ENCODE data around the gene SLC5A6. TPM values are rescaled to one million over a fixed set of nuclear protein-coding genes. Genes with fewer than 3 reads are reported as not detected.

SLC5A6 gene
- total RNA-seq, result 85.7 TPM

GRCh38 chr2:27211943-27212625 lies at the start of gene SLC5A6, which contains the start of gene ATRAID:
Gene SLC5A6 (minus strand): TSS chr2:27212268. CDS start chr2:27207650, 4,618 bp downstream.
Gene ATRAID (plus strand): TSS chr2:27212041. CDS start chr2:27212369, 328 bp downstream.
- Histone ChIP-seq H3K4me3 (peak within 1 kb of the TSS; percentile 72 to 77), H3K9me3 (no peaks in the 10 kb centered on the region), H3K4me1 (peaks cover 11 to 19% of the 10 kb centered on the region in 2 donors), H3K27ac (peak within 1 kb of the TSS; percentile 94 to 98), H3K36me3 (peaks cover 4 to 29% of the 10 kb centered on the region in 2 donors), H3K27me3 (no peaks in the 10 kb centered on the region)
- no peak for TF ChIP-seq CTCF (IDR thresholded peaks at IDR 0.05)
- intact Hi-C loops (cut with DNase I), result loop anchor here (2.0 to 10.0 kb wide), 5 partner anchors 125 to 1537 kb away; partner anchors contain the start of genes DTNB, GTF3C2, KHK and MAPRE3
- DNase-seq (ENCODE audit: low spot score in 2 of 2), result peak; percentile 35 to 93

GRCh38 chr2:27261241-27261925 lies 49.3 kb upstream of the SLC5A6 start:
- no peak for DNase-seq (ENCODE audit: low spot score in 2 of 2)
- H3K4me1 ChIP-seq, result peaks cover 9 to 29% of the 10 kb centered on the region in 2 donors
- H3K9me3 ChIP-seq, result no peaks in the 10 kb centered on the region
- H3K36me3 ChIP-seq, result no peaks in the 10 kb centered on the region
- peaks cover 19% of the 10 kb centered on the region for H3K27me3 ChIP-seq
- intact Hi-C loops (cut with DNase I), result no loop called here
- peak overlapping the region; percentile 59 to 67 for H3K4me3 ChIP-seq
- H3K27ac ChIP-seq, result no peak overlapping the region
- TF ChIP-seq CTCF (IDR thresholded peaks at IDR 0.05), result no peak

- H3K9me3 ChIP-seq, result no peaks in the 10 kb centered on the region
- TF ChIP-seq CTCF (IDR thresholded peaks at IDR 0.05), result no peak
- no peaks in the 10 kb centered on the region for H3K36me3 ChIP-seq
- H3K4me3 ChIP-seq, result no peak overlapping the region
- no peak for DNase-seq (ENCODE audit: low spot score in 2 of 2)
- no peak overlapping the region for H3K27ac ChIP-seq
- peaks cover 12 to 15% of the 10 kb centered on the region in 2 donors for H3K4me1 ChIP-seq
- intact Hi-C loops (cut with DNase I), result no loop called here
- peaks cover 10% of the 10 kb centered on the region for H3K27me3 ChIP-seq
Observed at GRCh38 chr2:27258051-27258450, 46.0 kb upstream of the SLC5A6 start.

GRCh38 chr2:27256855-27257454 lies 44.9 kb upstream of the SLC5A6 start:
- Histone ChIP-seq H3K27me3 (no peaks in the 10 kb centered on the region), H3K9me3 (no peaks in the 10 kb centered on the region), H3K4me1 (peaks cover 3 to 8% of the 10 kb centered on the region in 2 donors), H3K36me3 (no peaks in the 10 kb centered on the region), H3K4me3 (no peak overlapping the region), H3K27ac (no peak overlapping the region)
- intact Hi-C loops (cut with DNase I), result no loop called here
- DNase-seq (ENCODE audit: low spot score in 2 of 2), result no peak
- TF ChIP-seq CTCF (IDR thresholded peaks at IDR 0.05), result no peak

GRCh38 chr2:27255660-27256059 lies 43.6 kb upstream of the SLC5A6 start:
- no peaks in the 10 kb centered on the region for H3K9me3 ChIP-seq
- H3K27ac ChIP-seq, result peak overlapping the region in 1 of 2 donors; percentile 61
- no peaks in the 10 kb centered on the region for H3K36me3 ChIP-seq
- no peak for DNase-seq (ENCODE audit: low spot score in 2 of 2)
- intact Hi-C loops (cut with DNase I), result no loop called here
- no peaks in the 10 kb centered on the region for H3K27me3 ChIP-seq
- no peak for TF ChIP-seq CTCF (IDR thresholded peaks at IDR 0.05)
- peaks cover 3 to 8% of the 10 kb centered on the region in 2 donors for H3K4me1 ChIP-seq
- no peak overlapping the region for H3K4me3 ChIP-seq
